HEK293T (cell line): Measurements from ENCODE around the gene SHISA7.
A peak's percentile ranks its signal among the peaks of the same experiment; 100 is the strongest.

Experiments used
- CTCF ChIA-PET: fragments of 350-600 bp; formaldehyde crosslinking; extraction: SDS; loops from one replicate; lab custom pipeline; 2021; ENCODE audit warnings: antibody characterized with exemption, inconsistent platforms; lab: Yijun Ruan, JAX
- POLR2A ChIA-PET: fragments of 350-600 bp; formaldehyde crosslinking; extraction: SDS; loops from one replicate; lab custom pipeline; 2020; ENCODE audit warnings: antibody characterized with exemption, inconsistent platforms; lab: Yijun Ruan, JAX
- DNase-seq: peaks from one replicate; pipeline ENCODE4 v3.0.0; 2012; ENCODE audit warnings: mixed read lengths; ENCODE audit errors: extremely low spot score
- ARNT ChIP-seq: fragments of 450-650 bp; IDR thresholded peaks from 2 replicates; pipeline ENCODE4 v1.6.1; 2017; ENCODE audit warnings: mild to moderate bottlenecking
- BHLHE40 ChIP-seq: fragments of 450-650 bp; IDR thresholded peaks from 2 replicates; pipeline ENCODE4 v1.6.1; 2016; ENCODE audit warnings: mild to moderate bottlenecking, moderate library complexity, borderline replicate concordance
- CTBP1 ChIP-seq: fragments of 450-650 bp; IDR thresholded peaks from 2 replicates; pipeline ENCODE4 v1.6.1; 2016; ENCODE audit warnings: borderline replicate concordance
- ELF4 ChIP-seq: fragments of 450-650 bp; IDR thresholded peaks from 2 replicates; pipeline ENCODE4 v1.6.1; 2017; ENCODE audit warnings: antibody characterized with exemption
- FOXA1 ChIP-seq: fragments of 450-650 bp; IDR thresholded peaks from 2 replicates; pipeline ENCODE4 v1.6.1; 2016; ENCODE audit warnings: mild to moderate bottlenecking
- FOXK2 ChIP-seq: fragments of 450-650 bp; IDR thresholded peaks from 2 replicates; pipeline ENCODE4 v1.6.1; 2016; ENCODE audit warnings: mild to moderate bottlenecking
- FOXM1 ChIP-seq: fragments of 450-650 bp; IDR thresholded peaks from 2 replicates; pipeline ENCODE4 v1.6.1; 2017; ENCODE audit warnings: mild to moderate bottlenecking, borderline replicate concordance
- HDGF ChIP-seq: fragments of 450-650 bp; IDR thresholded peaks from 2 replicates; pipeline ENCODE4 v1.6.1; 2017; ENCODE audit warnings: antibody characterized with exemption, borderline replicate concordance
- L3MBTL2 ChIP-seq: fragments of 450-650 bp; conservative IDR thresholded peaks from 2 replicates; pipeline ENCODE4 v1.6.1; 2016; ENCODE audit warnings: mild to moderate bottlenecking
- LEF1 ChIP-seq: fragments of 450-650 bp; IDR thresholded peaks from 2 replicates; pipeline ENCODE4 v1.6.1; 2017; ENCODE audit warnings: mild to moderate bottlenecking, borderline replicate concordance
- NFRKB ChIP-seq: fragments of 450-650 bp; IDR thresholded peaks from 2 replicates; pipeline ENCODE4 v1.6.1; 2016; ENCODE audit warnings: mild to moderate bottlenecking, moderate library complexity
- PKNOX1 ChIP-seq: fragments of 450-650 bp; IDR thresholded peaks from 2 replicates; pipeline ENCODE4 v1.6.1; 2016
- SP1 ChIP-seq: fragments of 450-650 bp; IDR thresholded peaks from 2 replicates; pipeline ENCODE4 v1.6.1; 2017
- SUZ12 ChIP-seq: fragments of 450-650 bp; IDR thresholded peaks from 2 replicates; pipeline ENCODE4 v1.6.1; 2016; ENCODE audit warnings: mild to moderate bottlenecking
- TARDBP ChIP-seq: fragments of 450-650 bp; IDR thresholded peaks from 2 replicates; pipeline ENCODE4 v1.6.1; 2016
- ZNF384 ChIP-seq: fragments of 450-650 bp; IDR thresholded peaks from 2 replicates; pipeline ENCODE4 v1.6.1; 2016

Gene SHISA7

DNA sequence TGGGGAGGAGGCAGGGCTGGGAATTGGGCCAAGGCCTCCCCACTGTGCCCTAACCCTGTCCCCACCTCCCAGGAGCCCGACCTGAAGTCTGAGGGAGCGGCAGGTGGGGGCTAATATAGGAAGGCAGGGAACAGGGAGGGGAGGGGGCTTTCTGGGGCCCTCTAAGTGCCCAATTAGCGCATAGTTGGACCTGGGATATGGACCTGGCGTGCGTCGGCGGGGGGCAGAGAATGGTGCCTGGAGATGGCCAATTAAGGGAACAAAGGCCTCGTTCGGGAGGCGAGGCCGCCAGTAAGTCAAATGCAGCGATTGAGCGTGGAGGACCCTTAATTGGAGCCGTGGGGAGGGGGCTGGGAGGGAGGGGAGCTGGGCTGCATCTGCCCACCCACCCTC lies 21.6 kb upstream of the SHISA7 start, which contains the start of gene C19orf85:
Gene C19orf85 (minus strand): TSS at position 90 of the 393 bp plus-strand sequence. CDS start 197 bp downstream, outside the sequence.
- TF ChIP-seq CTBP1 (no peak), TARDBP (no peak), LEF1 (no peak), PKNOX1 (no peak), FOXK2 (no peak), SP1 (no peak), SUZ12 (no peak), ARNT (no peak), HDGF (no peak), FOXA1 (no peak), NFRKB (no peak), BHLHE40 (no peak), FOXM1 (no peak), L3MBTL2 (no peak), ZNF384 (no peak), ELF4 (no peak)
- POLR2A ChIA-PET, result no interaction called here
- no peak for DNase-seq
- CTCF ChIA-PET, result no interaction called here

DNA sequence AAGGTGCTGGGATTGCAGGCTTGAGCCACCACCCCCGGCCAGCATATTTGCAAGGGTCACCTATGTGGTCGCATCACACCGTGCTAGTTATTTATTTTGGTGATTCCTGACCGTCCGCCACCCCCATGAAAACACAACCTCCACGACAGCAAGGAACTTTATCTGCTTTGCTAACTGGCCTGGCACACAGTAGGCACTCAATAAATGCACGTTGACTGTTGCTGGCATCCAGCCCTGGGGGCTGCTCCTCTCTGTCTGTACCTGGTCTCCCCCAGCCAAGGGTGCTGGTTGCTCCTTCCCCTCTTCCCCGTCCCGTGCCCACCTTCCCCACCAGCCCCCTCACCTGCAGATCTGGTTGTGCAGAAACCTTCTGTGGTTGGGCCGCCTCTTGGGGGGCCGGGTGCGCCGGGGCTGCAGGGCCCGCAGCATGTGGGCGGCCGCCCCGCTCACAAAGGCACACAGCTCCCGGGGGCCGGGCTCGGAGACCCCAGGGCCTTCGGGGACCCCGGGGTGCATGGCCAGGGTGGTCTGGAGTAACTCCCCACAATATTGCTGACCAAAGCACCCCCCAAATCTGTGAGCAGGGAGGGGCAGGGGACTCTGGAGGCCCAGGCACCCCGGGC lies 21.1 kb upstream of the SHISA7 start:
- DNase-seq, result no peak
- ChIA-PET CTCF (no interaction called here), POLR2A (no interaction called here)
- TF ChIP-seq NFRKB (no peak), BHLHE40 (no peak), SP1 (no peak), ARNT (no peak), FOXK2 (no peak), L3MBTL2 (no peak), LEF1 (no peak), FOXA1 (no peak), PKNOX1 (no peak), SUZ12 (no peak)

DNA sequence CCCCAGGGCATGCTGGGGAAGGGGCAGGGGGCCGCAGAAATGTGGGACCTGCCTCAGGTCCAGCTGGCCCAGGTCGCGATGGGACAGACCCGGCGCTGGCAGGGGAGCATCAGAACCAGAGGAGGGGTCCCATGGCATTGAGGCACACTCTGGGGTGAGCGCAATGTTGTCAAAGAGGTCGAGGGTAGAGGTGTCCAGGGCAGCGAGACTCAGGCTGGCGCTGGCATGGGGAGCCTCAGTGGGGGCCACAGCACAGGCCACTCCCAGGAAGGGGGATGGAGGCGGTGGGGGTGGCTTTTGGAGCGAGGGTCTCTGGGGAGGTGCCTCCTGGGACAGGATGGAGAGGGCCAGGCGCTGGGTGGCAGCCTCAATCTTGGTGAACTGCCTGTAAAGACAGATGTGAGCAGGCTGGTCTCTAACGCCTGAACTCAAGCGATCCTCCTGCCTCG lies 20.5 kb upstream of the SHISA7 start:
- POLR2A ChIA-PET, result no interaction called here
- CTCF ChIA-PET, result no interaction called here
- TF ChIP-seq FOXA1 (no peak), ELF4 (no peak), FOXK2 (no peak), TARDBP (no peak), ARNT (no peak), FOXM1 (no peak), BHLHE40 (no peak)

DNA sequence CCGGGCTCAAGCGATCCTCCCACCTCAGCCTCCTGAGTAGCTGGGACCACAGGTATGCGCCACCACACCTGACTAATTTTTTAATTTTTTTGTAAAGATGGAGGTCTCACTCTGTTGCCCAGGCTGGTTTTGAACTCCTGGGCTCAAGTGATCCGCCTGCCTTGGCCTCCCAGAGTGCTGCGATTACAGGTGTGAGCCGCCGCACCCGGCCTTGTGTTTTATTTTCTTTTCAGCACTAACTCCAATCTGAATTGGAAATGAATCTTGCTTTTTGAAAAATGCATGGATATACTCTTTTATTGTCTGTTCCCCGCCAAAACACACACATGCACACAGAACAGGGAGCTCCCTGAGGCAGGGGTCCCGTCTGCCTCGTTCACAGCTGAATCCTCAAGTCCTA lies 19.6 kb upstream of the SHISA7 start:
- ChIA-PET CTCF (no interaction called here), POLR2A (interaction anchor here (1.0 to 1.4 kb wide), 2 partner anchors 11 to 14 kb away, joined by 3 to 5 read pairs; partner anchors contain the start of gene ZNF628)

More for the DNA sequence above, 20.5 kb upstream of the SHISA7 start:
- DNase-seq, result no peak

DNA sequence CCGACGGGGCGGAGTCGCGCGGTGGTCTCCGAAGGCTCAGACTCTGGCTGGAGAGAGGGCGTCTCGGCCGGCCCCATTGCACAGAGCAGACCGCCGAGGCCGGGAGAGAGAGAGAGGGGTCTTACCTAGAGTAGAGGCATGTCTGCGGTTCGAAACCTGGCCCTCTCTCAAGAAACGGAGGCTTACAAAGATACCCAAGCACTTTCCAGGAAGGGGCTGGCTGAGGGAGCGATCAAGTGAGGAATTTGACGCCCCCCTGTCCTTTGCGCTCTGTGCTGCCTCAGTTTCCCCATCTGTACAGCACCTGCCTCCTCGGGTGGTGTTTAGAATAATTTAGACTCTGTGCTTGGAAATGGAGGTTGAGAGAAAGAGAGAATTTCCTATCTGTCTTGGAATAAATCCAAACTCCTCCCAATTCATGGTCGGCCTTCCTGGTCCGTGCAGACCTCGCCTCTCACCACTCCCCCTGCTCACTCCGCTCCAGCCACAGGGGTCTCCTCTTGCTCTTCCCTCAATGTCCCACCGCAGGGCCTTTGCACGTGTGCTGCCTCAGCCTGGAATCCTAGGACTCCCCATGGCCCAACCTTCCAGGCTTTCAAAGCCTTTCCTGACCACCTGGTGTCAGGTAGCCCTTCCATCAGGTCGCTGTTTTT lies 19.0 kb upstream of the SHISA7 start:
- TF ChIP-seq L3MBTL2 (peak; percentile 9; the same call in 1 of the 2 replicates), CTBP1 (no peak)
- ChIA-PET POLR2A (interaction anchor here (0.7 to 1.4 kb wide), 9 partner anchors 10 to 392 kb away, joined by 3 to 14 read pairs (median 3); partner anchors contain the start of genes HSPBP1, PPP6R1, UBE2S and ZNF628), CTCF (no interaction called here)
- no peak for DNase-seq

More for the DNA sequence above, 19.6 kb upstream of the SHISA7 start:
- no peak for TF ChIP-seq ELF4
- TF ChIP-seq FOXA1, result no peak
- no peak for TF ChIP-seq ARNT
- TF ChIP-seq NFRKB, result no peak
- TF ChIP-seq L3MBTL2, result no peak
- TF ChIP-seq HDGF, result no peak
- no peak for DNase-seq

DNA sequence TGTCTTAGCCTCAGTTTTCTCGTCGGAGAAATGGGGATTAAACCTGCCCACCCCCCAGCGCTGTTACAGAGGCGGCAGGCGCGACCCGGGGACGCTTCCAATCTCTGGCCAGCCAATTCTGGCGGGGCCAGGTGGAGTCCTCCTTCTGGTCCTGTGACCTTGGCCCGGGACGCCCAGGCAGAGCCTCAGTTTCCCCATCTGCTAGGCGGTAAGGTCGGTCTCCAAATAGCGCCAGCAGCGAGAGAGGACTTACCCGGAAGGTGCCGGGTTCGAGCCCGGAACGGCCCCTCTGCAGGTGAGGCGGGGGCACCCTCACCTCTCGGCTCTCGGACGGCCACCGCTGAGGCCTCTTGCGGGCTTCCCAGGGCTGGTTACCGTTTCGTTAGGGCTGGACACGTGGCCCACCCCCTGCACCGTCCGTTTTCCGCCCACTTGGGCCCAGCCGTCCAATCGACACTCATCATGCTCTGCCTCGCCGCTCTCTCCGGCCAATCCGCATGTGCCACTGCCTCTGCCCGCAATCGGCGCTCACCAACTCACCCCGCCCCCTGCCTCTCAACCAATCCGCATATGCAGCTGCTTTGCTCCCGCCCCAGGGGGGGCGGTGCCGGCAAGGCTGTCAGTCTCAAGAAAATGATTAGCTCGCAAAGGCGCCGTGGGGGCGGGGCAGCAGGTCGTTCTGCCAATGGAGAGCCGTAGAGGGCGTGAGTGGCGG lies 18.3 kb upstream of the SHISA7 start, which contains the start of gene ISOC2:
Gene ISOC2 (minus strand): TSS at position 384 of the 715 bp plus-strand sequence. CDS start 5,156 bp downstream, outside the sequence.
- DNase-seq, result peak; percentile 96
- CTCF ChIA-PET, result no interaction called here
- POLR2A ChIA-PET, result interaction anchor here (0.7 to 1.4 kb wide), 8 partner anchors 9 to 392 kb away, joined by 3 to 14 read pairs (median 3); partner anchors contain the start of genes HSPBP1, PPP6R1, UBE2S and ZNF628
- TF ChIP-seq FOXM1, result no peak
- no peak for TF ChIP-seq ARNT
- TF ChIP-seq PKNOX1, result peak; percentile 99
- TF ChIP-seq BHLHE40, result no peak
- TF ChIP-seq FOXK2, result no peak
- no peak for TF ChIP-seq ELF4
- TF ChIP-seq SUZ12, result no peak
- no peak for TF ChIP-seq CTBP1
- TF ChIP-seq SP1, result peak; percentile 94
- TF ChIP-seq L3MBTL2, result peak; percentile 76
- no peak for TF ChIP-seq ZNF384
- no peak for TF ChIP-seq LEF1
- no peak for TF ChIP-seq TARDBP
- TF ChIP-seq FOXA1, result no peak
- TF ChIP-seq HDGF, result peak; percentile 87; the same call in 1 of the 2 replicates
